ENCODE measurements around the gene AIG1. TPM values are rescaled to one million over a fixed set of nuclear protein-coding genes. Genes with fewer than 3 reads are reported as not detected.

AIG1 gene
- total RNA-seq, 1 experiment from 2014 or later: 2.2 TPM

DNA sequence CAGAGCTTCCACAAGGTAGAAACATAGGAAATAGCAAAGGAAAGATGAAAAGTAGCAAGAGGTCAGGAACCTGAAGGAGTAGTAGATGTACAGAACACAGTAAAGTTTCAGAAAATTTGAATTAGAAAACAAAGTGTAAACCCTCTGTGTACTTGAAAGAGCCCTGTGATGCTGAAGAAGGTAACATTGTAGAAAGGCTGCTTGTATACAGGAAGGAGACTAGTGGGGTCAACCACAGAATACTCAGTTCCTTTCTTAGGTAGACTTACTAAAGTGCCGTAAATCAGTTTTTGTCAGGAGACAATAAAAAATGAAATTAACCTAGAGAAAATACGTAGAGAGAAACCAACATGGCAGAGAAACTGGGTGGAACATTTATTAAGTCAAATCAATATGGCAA lies 149.7 kb downstream of the AIG1 start:
- TF ChIP-seq, protein P1, sequence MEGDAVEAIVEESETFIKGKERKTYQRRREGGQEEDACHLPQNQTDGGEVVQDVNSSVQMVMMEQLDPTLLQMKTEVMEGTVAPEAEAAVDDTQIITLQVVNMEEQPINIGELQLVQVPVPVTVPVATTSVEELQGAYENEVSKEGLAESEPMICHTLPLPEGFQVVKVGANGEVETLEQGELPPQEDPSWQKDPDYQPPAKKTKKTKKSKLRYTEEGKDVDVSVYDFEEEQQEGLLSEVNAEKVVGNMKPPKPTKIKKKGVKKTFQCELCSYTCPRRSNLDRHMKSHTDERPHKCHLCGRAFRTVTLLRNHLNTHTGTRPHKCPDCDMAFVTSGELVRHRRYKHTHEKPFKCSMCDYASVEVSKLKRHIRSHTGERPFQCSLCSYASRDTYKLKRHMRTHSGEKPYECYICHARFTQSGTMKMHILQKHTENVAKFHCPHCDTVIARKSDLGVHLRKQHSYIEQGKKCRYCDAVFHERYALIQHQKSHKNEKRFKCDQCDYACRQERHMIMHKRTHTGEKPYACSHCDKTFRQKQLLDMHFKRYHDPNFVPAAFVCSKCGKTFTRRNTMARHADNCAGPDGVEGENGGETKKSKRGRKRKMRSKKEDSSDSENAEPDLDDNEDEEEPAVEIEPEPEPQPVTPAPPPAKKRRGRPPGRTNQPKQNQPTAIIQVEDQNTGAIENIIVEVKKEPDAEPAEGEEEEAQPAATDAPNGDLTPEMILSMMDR (conservative IDR thresholded peaks at IDR 0.05; ENCODE audit: low read depth, low read length): no peak
- TF ChIP-seq EZH2 (IDR thresholded peaks at IDR 0.05; ENCODE audit: borderline replicate concordance, low read depth, low read length, poor library complexity, severe bottlenecking): no peak
- POLR2A ChIA-PET (ENCODE audit: low non-redundant PET): no interaction called here
- DNase-seq (ENCODE audit: low spot score): no peak

DNA sequence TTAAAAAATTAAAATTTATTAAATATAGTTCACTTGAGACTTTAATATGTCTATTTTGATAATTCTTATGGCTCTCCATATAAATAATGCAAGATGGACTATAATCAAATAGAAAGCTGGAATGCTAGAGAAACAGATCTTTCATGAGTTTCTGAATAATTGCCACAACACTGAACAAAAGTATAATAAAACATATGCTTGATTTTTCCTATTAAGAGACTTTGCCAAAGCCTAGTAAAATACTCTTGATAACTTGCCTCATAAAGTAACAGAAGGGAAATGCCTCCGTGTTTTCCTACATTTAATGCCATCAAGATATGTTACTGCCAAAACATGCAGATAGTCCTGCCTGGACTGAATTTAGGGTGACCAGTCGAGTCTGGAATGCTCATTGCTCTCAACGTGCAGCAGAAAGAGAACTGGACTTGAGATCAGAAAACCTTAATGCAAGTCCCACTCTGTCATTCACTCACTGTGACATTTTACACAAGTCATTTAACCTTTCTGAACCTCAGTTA lies 153.2 kb downstream of the AIG1 start:
- POLR2A ChIA-PET (ENCODE audit: low non-redundant PET): no interaction called here
- intact Hi-C loops (cut with micrococcal nuclease; ENCODE audit: unreplicated experiment): no loop called here

More for the DNA sequence above, 149.7 kb downstream of the AIG1 start:
- no peaks in the 10 kb centered on the region for H3K27me3 ChIP-seq (replicated peaks; ENCODE audit: insufficient read depth, low read depth, low read length, poor library complexity)
- no TSS peak for BruUV-seq (replicated peaks)
- H3K27ac ChIP-seq (ENCODE audit: low read depth, low read length, poor library complexity, severe bottlenecking): no peak overlapping the region
- intact Hi-C loops (cut with micrococcal nuclease; ENCODE audit: unreplicated experiment): no loop called here
- no peak overlapping the region for H3K4me3 ChIP-seq (ENCODE audit: low read depth, low read length, poor library complexity, severe bottlenecking)
- H3K9me3 ChIP-seq (ENCODE audit: low read depth, low read length, poor library complexity, severe bottlenecking): no peaks in the 10 kb centered on the region
- CTCF ChIA-PET: no interaction called here
- H3K4me1 ChIP-seq (ENCODE audit: insufficient read depth, low read length, poor library complexity, severe bottlenecking): no peaks in the 10 kb centered on the region
- no peaks in the 10 kb centered on the region for H3K36me3 ChIP-seq (ENCODE audit: insufficient read depth, low read length, poor library complexity, severe bottlenecking)

DNA sequence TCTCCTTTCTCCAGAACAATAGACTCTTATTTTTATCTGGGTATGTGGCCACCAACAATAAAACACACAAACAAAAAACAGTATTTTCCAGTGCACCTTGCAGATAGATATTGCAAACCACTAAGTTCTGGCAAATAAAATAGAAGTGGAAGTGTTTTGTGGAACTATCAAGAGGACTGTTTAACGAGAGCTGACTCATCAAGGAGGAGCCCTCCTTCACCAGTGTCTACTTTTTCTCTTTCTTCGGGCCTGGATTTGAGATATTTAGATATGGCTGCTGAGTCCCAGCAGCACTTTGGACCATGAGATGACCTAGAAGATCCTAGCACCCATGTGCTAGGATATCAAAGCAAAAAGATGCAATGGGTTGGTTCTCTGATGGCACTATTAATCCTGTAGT lies 154.7 kb downstream of the AIG1 start:
- no peak overlapping the region for H3K27ac ChIP-seq (ENCODE audit: low read depth, low read length, poor library complexity, severe bottlenecking)
- H3K27me3 ChIP-seq (replicated peaks; ENCODE audit: insufficient read depth, low read depth, low read length, poor library complexity): no peaks in the 10 kb centered on the region
- BruUV-seq (replicated peaks): no TSS peak
- DNase-seq (ENCODE audit: low spot score): no peak
- no peaks in the 10 kb centered on the region for H3K4me1 ChIP-seq (ENCODE audit: insufficient read depth, low read length, poor library complexity, severe bottlenecking)
- TF ChIP-seq EZH2 (IDR thresholded peaks at IDR 0.05; ENCODE audit: borderline replicate concordance, low read depth, low read length, poor library complexity, severe bottlenecking): no peak
- TF ChIP-seq, protein P1 (conservative IDR thresholded peaks at IDR 0.05; ENCODE audit: low read depth, low read length): no peak
- H3K9me3 ChIP-seq (ENCODE audit: low read depth, low read length, poor library complexity, severe bottlenecking): no peaks in the 10 kb centered on the region
- ChIA-PET CTCF (no interaction called here), POLR2A (ENCODE audit: low non-redundant PET) (no interaction called here)
- no peaks in the 10 kb centered on the region for H3K36me3 ChIP-seq (ENCODE audit: insufficient read depth, low read length, poor library complexity, severe bottlenecking)
- intact Hi-C loops (cut with micrococcal nuclease; ENCODE audit: unreplicated experiment): no loop called here
- H3K4me3 ChIP-seq (ENCODE audit: low read depth, low read length, poor library complexity, severe bottlenecking): no peak overlapping the region

More for the DNA sequence above, 153.2 kb downstream of the AIG1 start:
- TF ChIP-seq, protein P1 (conservative IDR thresholded peaks at IDR 0.05; ENCODE audit: low read depth, low read length): no peak
- no peak for TF ChIP-seq EZH2 (IDR thresholded peaks at IDR 0.05; ENCODE audit: borderline replicate concordance, low read depth, low read length, poor library complexity, severe bottlenecking)
- Histone ChIP-seq H3K4me1 (ENCODE audit: insufficient read depth, low read length, poor library complexity, severe bottlenecking) (no peaks in the 10 kb centered on the region), H3K27me3 (replicated peaks; ENCODE audit: insufficient read depth, low read depth, low read length, poor library complexity) (no peaks in the 10 kb centered on the region), H3K9me3 (ENCODE audit: low read depth, low read length, poor library complexity, severe bottlenecking) (no peaks in the 10 kb centered on the region), H3K4me3 (ENCODE audit: low read depth, low read length, poor library complexity, severe bottlenecking) (no peak overlapping the region), H3K27ac (ENCODE audit: low read depth, low read length, poor library complexity, severe bottlenecking) (no peak overlapping the region), H3K36me3 (ENCODE audit: insufficient read depth, low read length, poor library complexity, severe bottlenecking) (no peaks in the 10 kb centered on the region)
- CTCF ChIA-PET: no interaction called here
- no TSS peak for BruUV-seq (replicated peaks)
- no peak for DNase-seq (ENCODE audit: low spot score)

Measured in A673 (cell line).